GM18951 (cell line): ENCODE results near the gene MYLK.
"Not testable (repeated sequence)": the region's sequence is repeated elsewhere in the genome, so short reads cannot be mapped to it uniquely, and the experiment has no call there.

Source experiments
- POLR2A ChIP-seq: IDR thresholded peaks from 4 replicates; pipeline ENCODE4 v1.6.1; 2011; ENCODE audit warnings: mild to moderate bottlenecking; ENCODE audit not compliant: insufficient read length, insufficient read depth; ENCODE audit errors: extremely low read depth
- in situ Hi-C: fragments of 300-500 bp; cut with MboI; formaldehyde crosslinking; loops from one replicate; pipeline ENCODE4 v1.12.0; 2022; ENCODE audit warnings: low sequenced_read_pairs, mixed read lengths, inconsistent platforms; ENCODE audit not compliant: unreplicated experiment

Gene MYLK

DNA sequence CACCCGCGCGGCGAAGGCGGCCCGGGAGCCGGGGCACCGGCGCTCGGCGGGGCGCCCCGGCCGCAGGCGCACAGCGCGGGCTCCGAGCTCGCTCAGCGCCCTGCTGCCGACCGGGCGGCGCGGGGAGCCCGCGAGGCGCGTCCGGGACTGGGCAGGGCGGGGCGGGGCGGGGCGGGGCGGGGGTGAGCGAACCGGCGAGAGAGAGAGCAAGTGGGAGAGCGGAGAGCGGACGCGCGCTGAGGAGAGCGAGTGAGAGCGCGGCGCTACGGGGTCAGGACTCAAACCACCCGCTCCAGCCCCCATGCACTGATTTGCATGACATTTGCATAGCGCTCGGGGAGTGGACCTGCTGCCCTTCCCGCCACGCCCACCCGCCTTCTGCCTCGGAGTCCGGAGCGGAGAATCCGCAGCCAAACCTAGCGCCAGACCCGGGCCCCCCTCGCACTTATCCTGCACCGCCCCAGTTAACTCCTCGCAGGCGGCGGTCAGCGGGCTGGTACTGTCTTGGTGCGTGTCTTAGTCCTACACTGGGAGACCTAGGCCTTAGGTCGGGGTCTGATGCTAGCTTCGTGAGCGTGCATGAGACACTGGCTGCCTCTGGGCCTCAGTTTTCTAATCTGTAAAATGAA, at the start of gene MYLK:
MYLK (minus strand) TSS at position 130 of the 629 bp plus-strand sequence. CDS start 90,491 bp downstream, outside the sequence.
- in situ Hi-C loops: no loop called here
- no peak for TF ChIP-seq POLR2A

DNA sequence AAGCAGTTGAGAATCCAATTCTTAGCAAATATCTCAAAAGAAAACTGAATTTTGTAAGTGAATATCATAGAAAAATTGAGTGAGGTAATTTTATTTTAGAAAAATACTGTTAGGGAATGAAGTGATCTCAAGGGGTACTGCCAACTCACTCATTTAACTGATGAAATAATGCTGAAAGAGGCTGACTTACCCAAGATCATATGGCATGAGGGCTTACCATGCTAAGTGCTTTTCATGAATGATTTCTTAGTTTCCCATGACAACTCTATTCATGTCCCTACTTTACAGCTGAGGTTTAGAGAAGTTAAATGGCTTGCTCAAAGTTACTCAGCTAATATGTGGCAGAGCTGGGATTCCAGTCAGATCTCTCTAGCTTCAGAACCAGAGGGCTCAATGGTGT, 46.3 kb upstream of the MYLK start:
- TF ChIP-seq POLR2A: no peak

DNA sequence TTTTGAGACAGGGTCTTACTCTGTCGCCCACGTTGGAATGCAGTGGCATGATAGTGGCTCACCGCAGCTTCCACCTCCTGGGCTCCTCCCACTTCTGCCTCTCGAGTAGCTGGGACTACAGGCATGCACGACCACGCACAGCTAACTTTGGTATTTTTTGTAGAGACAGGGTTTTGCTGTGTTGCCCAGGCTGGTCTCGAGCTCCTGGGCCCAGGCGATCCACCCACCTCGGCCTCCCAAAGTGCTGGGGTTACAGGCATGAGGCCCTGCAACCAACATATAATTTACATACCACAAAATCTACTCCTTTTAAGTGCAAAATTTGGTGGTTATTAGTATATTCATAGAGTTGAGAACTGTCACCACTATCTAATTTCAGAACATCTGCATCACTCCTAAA, 45.2 kb upstream of the MYLK start:
- in situ Hi-C loops: no loop called here
- no peak for TF ChIP-seq POLR2A

More for the DNA sequence above, 46.3 kb upstream of the MYLK start:
- in situ Hi-C loops: no loop called here

DNA sequence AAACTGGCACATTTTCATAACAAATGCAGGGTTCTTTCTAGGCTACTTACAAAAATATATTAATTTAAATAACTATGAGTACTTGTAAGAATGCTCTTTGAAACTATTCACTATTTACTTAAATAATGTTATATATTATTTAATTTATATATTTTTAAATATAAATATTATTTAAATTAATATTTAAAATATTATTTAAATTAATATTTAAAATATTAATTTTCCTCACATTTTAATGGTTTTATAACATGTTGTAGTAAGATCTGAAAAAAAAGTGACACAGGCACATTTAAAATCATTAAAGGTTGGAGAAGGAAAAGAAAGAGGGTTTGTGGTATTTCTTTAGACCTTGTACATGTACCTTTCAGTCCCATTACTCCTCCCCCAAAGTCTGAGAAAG, 42.3 kb upstream of the MYLK start:
- in situ Hi-C loops: no loop called here
- TF ChIP-seq POLR2A: no peak

- in situ Hi-C loops: no loop called here
- TF ChIP-seq POLR2A: no peak
These were observed 36.7 kb upstream of the MYLK start for GRCh38 chr3:123920868-123921267.

GRCh38 chr3:123920383-123920782, 36.3 kb upstream of the MYLK start:
- no peak for TF ChIP-seq POLR2A
- in situ Hi-C loops: no loop called here

GRCh38 chr3:123919353-123919752, 35.2 kb upstream of the MYLK start:
- no peak for TF ChIP-seq POLR2A
- in situ Hi-C loops: no loop called here

GRCh38 chr3:123914829-123915228, 30.7 kb upstream of the MYLK start:
- no peak for TF ChIP-seq POLR2A
- in situ Hi-C loops: no loop called here

- TF ChIP-seq POLR2A: no peak
- in situ Hi-C loops: no loop called here
These were observed 25.7 kb upstream of the MYLK start for GRCh38 chr3:123909785-123910184.

GRCh38 chr3:123907720-123908119, 23.6 kb upstream of the MYLK start:
- TF ChIP-seq POLR2A: no peak
- in situ Hi-C loops: no loop called here

- TF ChIP-seq POLR2A: no peak
- in situ Hi-C loops: no loop called here
These were observed 15.3 kb upstream of the MYLK start for GRCh38 chr3:123899300-123899865.

GRCh38 chr3:123893012-123893411, 8.9 kb upstream of the MYLK start:
- TF ChIP-seq POLR2A: no peak
- in situ Hi-C loops: no loop called here

DNA sequence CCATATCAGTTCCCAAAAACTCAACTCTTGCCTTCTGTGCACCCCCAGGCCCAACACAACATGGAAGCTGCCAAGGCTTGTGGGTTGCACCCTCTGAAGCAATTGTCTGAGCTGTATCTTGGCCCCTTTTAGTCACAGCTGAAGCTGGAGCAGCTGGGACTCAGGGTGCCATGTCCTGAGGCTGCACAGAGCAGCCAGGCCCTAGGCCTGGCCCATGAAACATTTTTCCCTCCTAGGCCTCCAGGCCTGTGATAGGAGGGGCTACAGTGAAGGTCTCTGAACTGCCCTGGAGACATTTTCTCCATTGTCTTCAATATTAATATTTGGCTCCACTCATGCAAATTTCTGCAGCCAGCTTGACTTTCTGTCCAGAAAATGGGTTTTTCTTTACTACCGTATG, 8.1 kb upstream of the MYLK start:
- in situ Hi-C loops: no loop called here
- TF ChIP-seq POLR2A: no peak

- in situ Hi-C loops: not testable (repeated sequence)
These were observed 6.9 kb upstream of the MYLK start for GRCh38 chr3:123890991-123891390.

DNA sequence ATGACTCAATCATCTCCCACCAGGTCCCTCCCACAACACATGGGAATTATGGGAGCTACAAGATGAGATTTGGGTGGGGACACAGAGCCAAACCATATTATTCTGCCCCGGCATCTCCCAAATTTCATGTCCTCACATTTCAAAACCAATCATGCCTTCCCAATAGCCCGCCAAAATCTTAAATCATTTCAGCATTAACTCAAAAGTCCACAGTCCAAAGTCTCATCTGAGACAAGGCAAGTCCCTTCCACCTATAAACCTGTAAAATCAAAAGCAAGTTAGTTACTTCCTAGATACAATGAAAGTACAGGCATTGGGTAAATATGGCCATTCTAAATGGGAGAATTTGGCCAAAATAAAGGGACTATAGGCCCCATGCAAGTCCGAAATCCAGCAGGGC, 6.0 kb upstream of the MYLK start:
- in situ Hi-C loops: not testable (repeated sequence)
